ENCODE data around the gene JCAD. TPM values are rescaled to one million over a fixed set of nuclear protein-coding genes. Genes with fewer than 3 reads are reported as not detected.

JCAD gene
- total and polyA plus RNA-seq, 9 of the 15 experiments (the other 6 are each of a cell fraction or from before 2014, with no cell fraction given), result not detected

DNA sequence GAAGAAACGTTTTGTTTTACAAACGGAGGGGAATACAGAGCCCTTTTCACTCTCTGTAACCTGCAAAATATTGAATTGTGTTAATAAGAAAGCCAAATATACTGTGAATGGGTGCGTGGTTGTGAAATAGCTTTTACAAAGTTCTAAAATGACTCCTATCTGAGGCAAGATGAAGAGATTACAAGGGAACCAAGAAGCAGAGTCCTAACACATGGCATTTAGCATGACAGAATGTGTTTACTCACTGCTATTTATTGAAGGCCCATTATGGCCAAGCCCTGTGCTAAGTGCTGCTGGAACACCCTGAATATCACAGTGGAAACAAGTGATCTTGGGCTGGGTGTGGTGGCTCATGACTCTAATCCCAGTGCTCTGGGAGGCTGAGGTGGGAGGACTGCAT lies 12.9 kb downstream of the JCAD start:
- Histone ChIP-seq H3K27ac (ENCODE audit: extremely low read depth, low read depth, low read length) (no peak overlapping the region), H3K9me3 (replicated peaks; ENCODE audit: control insufficient read depth, insufficient read depth, low read depth, low read length) (no peaks in the 10 kb centered on the region), H3K79me2 (ENCODE audit: control insufficient read depth, insufficient read depth, low read length) (no peaks in the 10 kb centered on the region), H3K9ac (ENCODE audit: insufficient read depth in 1 of 2, low read depth in 2 of 2, low read length in 2 of 2) (no peak overlapping the region), H3K4me3 (no peak overlapping the region), H4K20me1 (replicated peaks; ENCODE audit: control insufficient read depth, insufficient read depth, low read length) (no peaks in the 10 kb centered on the region), H3K36me3 (ENCODE audit: control insufficient read depth, insufficient read depth, low read length) (no peaks in the 10 kb centered on the region), H2AFZ (ENCODE audit: low read depth, low read length) (no peak overlapping the region), H3K4me2 (ENCODE audit: insufficient read depth, low read length) (no peak overlapping the region), H3K4me1 (replicated peaks in 1 of 2; ENCODE audit: control insufficient read depth in 2 of 2, insufficient read depth in 2 of 2, low read length in 2 of 2) (peaks cover 0 to 4% of the 10 kb centered on the region in 2 experiments; a peak in 1 of 5 replicates), H3K27me3 (ENCODE audit: control insufficient read depth in 2 of 2, insufficient read depth in 2 of 2, low read length in 2 of 2) (peaks cover 16 to 44% of the 10 kb centered on the region in 2 experiments), H3K9me1 (ENCODE audit: control insufficient read depth, insufficient read depth, low read length) (peaks cover 2% of the 10 kb centered on the region)
- ATAC-seq, result no peak
- no peak for FAIRE-seq
- intact Hi-C loops (cut with micrococcal nuclease), result no loop called here
- no peak for DNase-seq (ENCODE audit: extremely low read depth in 1 of 4, low spot score in 3 of 4)
- ChIA-PET CTCF (ENCODE audit: low intra/inter-chr PET ratio) (no interaction called here), POLR2A (no interaction called here)
- in situ Hi-C loops (cut with MboI), result no loop called here
- TF ChIP-seq CREBBP (IDR thresholded peaks at IDR 0.05; ENCODE audit: low read depth, low read length) (no peak), ZC3H4 (CRISPR knock-in tag; IDR thresholded peaks at IDR 0.05; ENCODE audit: borderline replicate concordance) (no peak), GTF2A2 (tag; IDR thresholded peaks at IDR 0.05) (no peak), JUNB (CRISPR knock-in tag; conservative IDR thresholded peaks at IDR 0.05) (no peak), MYC (IDR thresholded peaks at IDR 0.05; ENCODE audit: low read depth, low read length) (no peak), MYC (CRISPR knock-in tag; IDR thresholded peaks at IDR 0.05; ENCODE audit: borderline replicate concordance, low read depth) (no peak), NFATC3 (IDR thresholded peaks at IDR 0.05) (no peak)
- TF ChIP-seq, protein P1, sequence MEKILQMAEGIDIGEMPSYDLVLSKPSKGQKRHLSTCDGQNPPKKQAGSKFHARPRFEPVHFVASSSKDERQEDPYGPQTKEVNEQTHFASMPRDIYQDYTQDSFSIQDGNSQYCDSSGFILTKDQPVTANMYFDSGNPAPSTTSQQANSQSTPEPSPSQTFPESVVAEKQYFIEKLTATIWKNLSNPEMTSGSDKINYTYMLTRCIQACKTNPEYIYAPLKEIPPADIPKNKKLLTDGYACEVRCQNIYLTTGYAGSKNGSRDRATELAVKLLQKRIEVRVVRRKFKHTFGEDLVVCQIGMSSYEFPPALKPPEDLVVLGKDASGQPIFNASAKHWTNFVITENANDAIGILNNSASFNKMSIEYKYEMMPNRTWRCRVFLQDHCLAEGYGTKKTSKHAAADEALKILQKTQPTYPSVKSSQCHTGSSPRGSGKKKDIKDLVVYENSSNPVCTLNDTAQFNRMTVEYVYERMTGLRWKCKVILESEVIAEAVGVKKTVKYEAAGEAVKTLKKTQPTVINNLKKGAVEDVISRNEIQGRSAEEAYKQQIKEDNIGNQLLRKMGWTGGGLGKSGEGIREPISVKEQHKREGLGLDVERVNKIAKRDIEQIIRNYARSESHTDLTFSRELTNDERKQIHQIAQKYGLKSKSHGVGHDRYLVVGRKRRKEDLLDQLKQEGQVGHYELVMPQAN (IDR thresholded peaks at IDR 0.05; ENCODE audit: borderline replicate concordance), result no peak
- TF ChIP-seq, protein P2, sequence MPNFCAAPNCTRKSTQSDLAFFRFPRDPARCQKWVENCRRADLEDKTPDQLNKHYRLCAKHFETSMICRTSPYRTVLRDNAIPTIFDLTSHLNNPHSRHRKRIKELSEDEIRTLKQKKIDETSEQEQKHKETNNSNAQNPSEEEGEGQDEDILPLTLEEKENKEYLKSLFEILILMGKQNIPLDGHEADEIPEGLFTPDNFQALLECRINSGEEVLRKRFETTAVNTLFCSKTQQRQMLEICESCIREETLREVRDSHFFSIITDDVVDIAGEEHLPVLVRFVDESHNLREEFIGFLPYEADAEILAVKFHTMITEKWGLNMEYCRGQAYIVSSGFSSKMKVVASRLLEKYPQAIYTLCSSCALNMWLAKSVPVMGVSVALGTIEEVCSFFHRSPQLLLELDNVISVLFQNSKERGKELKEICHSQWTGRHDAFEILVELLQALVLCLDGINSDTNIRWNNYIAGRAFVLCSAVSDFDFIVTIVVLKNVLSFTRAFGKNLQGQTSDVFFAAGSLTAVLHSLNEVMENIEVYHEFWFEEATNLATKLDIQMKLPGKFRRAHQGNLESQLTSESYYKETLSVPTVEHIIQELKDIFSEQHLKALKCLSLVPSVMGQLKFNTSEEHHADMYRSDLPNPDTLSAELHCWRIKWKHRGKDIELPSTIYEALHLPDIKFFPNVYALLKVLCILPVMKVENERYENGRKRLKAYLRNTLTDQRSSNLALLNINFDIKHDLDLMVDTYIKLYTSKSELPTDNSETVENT (CRISPR knock-in tag; IDR thresholded peaks at IDR 0.05), result no peak
- TF ChIP-seq, protein P3, sequence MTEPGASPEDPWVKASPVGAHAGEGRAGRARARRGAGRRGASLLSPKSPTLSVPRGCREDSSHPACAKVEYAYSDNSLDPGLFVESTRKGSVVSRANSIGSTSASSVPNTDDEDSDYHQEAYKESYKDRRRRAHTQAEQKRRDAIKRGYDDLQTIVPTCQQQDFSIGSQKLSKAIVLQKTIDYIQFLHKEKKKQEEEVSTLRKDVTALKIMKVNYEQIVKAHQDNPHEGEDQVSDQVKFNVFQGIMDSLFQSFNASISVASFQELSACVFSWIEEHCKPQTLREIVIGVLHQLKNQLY (CRISPR knock-in tag; conservative IDR thresholded peaks at IDR 0.05), result no peak
- BruUV-seq (replicated peaks), result no TSS peak
- 0% methylated on average over 3 of the region's 3 CpGs for WGBS (ENCODE audit: insufficient coverage, low coverage, missing lambda C conversion rate)

Data from K562 (cell line).